Measurements from ENCODE around the gene FAM53C.
"Not testable (repeated sequence)": the region's sequence is repeated elsewhere in the genome, so short reads cannot be mapped to it uniquely, and the experiment has no call there.

Gene FAM53C

GRCh38 chr5:138337685-138338410 lies at the start of gene FAM53C:
Gene FAM53C, plus strand, starts transcription at chr5:138338266. Its CDS starts 3,070 bp downstream, at chr5:138341336.
- peak; percentile 87 for DNase-seq (ENCODE audit: low read depth in 2 of 2)

DNA sequence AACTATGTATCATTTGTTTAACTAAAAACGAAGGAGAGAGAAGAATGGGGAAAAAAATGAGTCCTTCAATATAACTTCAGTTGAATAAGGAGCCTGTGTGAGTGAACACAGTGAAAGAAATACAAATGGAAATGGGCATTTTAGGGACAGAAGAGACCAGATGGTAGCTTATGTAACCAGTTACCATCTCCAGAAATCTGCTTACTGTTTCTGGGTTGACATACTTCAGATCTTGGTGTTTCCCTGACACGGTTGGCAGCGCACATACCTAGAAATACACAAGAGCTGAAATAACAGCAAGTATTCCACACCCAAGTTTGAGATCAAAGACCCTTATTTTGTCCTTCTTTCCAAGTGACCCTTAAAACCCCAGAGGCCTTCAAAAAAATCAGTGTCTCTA lies 48.8 kb upstream of the FAM53C start:
- no peak for DNase-seq (ENCODE audit: low read depth in 2 of 2)

DNA sequence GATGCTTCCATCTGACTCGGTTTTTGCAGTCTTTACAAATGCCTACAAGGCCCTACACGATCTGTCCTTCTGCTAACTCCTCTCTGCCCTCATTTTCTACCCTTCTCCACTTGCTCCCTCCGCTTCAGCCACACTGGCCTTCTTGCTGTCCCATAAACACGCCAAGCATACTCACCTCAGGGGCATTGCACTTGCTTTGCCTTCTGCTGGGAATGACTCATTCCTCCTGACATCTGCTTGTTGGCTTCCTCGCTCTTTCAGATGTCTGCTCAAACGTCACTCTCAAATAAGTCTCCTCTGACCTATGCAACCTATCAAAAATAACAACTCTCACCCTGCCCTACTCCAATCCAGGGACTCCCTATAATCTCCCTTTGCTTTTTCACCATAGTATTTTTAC lies 34.7 kb upstream of the FAM53C start:
- DNase-seq (ENCODE audit: low read depth in 2 of 2) = no peak

DNA sequence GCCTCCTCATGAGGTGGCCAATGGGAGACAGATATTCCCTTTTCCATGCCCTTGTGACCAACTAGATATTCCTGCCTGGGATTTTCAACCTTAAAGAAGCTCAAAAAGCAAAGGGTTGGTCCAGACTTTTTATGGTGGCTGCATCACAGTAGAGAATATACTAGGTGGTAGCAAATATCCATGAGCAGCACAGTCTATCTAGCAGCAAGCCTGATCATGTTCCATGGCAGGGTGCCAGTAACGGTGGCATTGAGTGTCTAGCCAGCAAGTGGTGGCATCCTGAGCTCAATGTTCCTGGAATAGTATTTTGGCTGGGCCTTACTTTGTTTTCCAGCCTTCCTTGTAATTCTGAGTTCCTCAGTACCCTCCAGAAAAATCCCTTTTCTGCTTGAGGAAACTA lies 32.3 kb upstream of the FAM53C start:
- DNase-seq (ENCODE audit: low read depth in 2 of 2) = no peak

- no peak for DNase-seq (ENCODE audit: low read depth in 2 of 2)
Measured at GRCh38 chr5:138315751-138316278, 22.3 kb upstream of the FAM53C start.

GRCh38 chr5:138316355-138316754 lies 21.7 kb upstream of the FAM53C start:
- no peak for DNase-seq (ENCODE audit: low read depth in 2 of 2)

DNA sequence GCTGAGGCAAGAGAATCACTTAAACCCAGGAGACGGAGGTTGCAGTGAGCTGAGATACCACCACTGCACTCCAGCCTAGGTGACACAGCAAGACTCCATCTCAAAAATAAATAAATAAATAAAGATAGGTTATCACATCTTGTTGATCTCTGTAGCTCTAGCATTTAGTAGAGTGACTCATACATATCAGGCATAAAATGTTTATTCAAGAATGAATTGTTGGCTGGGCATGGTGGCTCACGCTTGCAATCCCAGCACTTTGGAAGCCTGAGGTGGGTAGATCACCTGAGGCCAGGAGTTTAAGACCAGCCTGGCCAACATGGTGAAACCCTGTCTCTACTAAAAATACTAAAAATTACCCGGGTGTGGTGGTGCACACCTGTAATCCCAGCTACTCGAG lies 19.9 kb upstream of the FAM53C start:
- not testable (repeated sequence) for DNase-seq (ENCODE audit: low read depth in 2 of 2)

DNA sequence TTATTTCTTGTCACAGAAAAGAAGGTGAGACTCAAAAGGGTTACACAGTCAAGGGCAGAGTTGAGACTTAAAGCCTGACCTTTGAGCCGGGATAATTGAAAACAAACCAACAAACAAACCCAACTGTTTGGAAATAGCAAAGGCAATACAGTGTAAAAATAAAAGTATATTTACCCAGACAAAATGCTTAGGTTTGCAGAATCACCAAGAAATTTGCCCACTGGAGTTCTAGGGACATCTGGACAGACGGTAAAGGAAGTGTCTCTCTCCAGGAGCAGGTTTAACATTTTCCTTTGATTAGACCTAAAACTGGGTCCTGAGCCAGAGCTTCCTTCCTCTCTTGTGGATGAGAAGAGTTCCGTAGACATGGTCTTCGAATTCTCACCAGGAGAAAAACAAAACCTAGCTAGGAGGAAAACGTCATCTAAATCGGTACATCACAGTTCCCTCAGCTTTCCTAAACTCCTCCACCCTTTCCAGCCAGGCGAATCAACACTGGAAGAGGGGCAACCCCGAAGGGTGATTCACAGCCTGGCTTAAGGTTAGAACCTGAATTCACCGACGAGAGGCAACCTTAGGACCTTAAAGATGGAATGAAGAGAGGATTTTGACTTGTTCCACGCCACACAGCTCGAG lies 7.1 kb upstream of the FAM53C start:
- DNase-seq (ENCODE audit: low read depth in 2 of 2) = no peak

- DNase-seq (ENCODE audit: low read depth in 2 of 2) = peak; percentile 94 to 96
Measured at GRCh38 chr5:138331449-138332368, 6.4 kb upstream of the FAM53C start, which contains the start of gene CDC25C. Gene CDC25C, minus strand, starts transcription at chr5:138331804. Its CDS starts 624 bp downstream, at chr5:138331180.

DNA sequence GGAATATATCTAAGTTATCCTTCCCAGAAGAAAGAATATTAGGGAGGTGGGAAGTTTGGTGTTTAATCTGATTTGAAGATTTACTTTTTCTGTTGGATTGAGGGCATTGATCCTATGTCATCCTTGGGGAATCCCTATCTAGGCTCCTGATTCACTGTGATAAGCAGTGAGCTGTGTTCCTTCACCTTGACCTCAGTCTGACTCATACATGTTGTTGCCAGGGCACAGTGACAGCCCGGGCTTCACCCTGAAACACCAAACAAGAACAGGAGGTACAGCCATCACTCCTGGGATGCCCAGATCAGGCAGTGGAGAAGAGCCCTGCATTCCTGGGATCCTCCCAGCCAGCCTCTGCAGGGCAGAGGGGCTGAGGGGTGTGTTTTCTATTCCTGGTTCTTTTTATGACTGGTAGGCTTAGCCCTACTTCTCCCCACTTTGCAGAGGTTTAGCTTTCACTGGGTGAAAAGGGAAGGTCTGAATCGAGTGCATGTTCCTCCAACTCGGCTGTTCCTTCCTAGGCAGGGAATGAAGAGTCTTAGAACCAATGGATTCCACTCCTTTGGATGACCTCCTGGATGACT lies 3.1 kb upstream of the FAM53C start:
- DNase-seq (ENCODE audit: low read depth in 2 of 2) = no peak

DNA sequence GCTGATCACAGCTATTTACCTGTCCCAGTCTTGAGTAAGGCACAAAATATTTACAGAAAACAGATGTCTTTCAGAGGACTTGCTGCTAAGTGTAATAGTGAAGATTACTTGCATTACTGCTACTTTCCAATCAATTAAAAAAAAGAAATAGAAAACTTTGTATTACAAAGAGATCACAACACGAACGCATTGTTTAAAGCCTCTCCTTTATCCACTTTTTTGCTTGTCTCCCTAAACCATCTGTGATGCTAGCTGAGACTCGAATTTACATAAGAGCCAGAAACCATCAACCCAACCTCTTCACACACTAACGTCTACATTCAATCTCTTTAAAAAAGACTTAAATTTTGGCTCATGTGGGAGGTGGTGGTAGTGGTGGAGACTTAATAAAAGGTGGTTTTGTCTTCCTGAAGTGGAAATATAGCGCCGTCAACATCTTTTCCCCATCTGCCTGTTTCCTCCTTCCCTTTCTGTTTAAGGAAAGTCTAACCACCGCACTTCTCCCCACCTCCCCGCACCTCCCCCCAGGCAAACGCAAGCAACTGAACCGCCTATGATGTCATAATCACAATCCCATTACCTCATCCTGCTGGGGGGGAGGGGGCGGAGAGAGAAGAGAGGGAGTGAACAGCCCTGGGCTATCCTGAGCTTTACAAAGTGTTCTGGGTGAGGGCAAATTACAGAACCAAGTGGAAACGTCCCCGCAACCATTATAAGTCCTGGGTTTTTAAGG lies 948 bp upstream of the FAM53C start:
- no peak for DNase-seq (ENCODE audit: low read depth in 2 of 2)

- DNase-seq (ENCODE audit: low read depth in 2 of 2) = no peak
Measured at GRCh38 chr5:138338411-138339090, 485 bp downstream of the FAM53C start.

- no peak for DNase-seq (ENCODE audit: low read depth in 2 of 2)
Measured at GRCh38 chr5:138339091-138339456, 1.0 kb downstream of the FAM53C start.

DNA sequence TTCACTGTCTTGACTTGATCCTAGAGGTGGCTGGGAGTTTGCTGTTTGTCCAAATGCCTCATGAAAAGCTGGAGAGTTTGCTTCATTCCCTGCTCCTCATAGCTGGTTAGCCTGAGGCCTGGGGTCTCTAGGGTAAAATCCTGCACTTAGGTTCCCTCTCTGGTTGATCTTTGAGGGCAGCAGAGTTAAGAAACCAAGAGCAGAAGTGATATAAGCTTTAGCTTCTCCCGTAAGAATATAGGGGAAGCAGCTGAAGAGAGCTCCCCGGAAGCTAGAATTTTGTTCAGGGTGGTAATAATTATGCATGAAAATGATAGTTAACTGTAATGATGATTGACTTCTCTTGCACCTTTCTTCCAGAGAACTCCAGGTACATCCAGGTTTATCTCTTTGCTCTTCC lies 1.4 kb downstream of the FAM53C start:
- DNase-seq (ENCODE audit: low read depth in 2 of 2) = no peak

DNA sequence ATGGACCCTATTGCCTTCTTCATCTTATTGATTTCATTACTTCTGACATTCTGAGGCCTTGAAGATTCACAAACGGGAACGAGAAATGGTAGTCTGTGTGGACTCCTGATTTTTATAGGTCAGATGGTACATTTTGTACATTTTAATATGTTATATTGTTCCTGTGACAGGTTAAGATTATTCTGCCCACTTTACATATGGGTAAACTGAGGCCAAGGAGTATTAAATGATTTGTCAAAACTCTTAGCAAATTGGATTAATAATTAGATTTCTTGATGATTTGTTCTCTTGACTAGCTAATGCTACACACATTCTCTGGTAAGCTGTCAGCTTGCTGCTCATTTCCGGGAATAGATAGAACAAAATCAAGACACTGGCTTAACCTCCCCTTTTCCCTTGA lies 1.9 kb downstream of the FAM53C start:
- DNase-seq (ENCODE audit: low read depth in 2 of 2) = no peak

DNA sequence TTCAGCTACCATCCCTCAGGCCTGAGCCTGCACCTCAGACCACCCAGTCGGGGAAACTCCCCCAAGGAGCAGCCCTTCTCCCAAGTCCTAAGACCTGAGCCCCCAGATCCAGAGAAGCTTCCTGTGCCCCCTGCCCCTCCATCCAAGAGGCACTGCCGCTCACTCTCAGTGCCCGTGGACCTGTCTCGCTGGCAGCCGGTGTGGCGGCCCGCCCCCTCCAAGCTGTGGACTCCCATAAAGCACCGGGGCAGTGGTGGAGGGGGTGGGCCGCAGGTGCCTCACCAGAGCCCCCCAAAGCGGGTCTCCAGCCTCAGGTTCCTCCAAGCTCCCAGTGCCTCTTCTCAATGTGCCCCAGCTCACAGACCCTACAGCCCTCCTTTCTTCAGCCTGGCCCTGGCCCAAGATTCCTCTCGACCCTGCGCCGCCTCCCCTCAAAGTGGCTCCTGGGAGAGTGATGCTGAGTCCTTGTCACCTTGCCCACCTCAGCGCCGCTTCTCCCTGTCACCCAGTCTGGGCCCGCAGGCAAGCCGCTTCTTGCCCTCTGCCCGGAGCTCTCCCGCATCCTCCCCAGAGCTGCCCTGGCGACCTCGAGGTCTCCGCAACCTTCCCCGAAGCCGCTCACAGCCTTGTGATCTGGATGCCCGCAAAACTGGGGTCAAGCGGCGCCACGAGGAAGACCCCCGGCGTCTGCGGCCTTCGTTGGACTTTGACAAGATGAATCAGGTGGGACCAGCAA lies 7.0 kb downstream of the FAM53C start:
- no peak for DNase-seq (ENCODE audit: low read depth in 2 of 2)

DNA sequence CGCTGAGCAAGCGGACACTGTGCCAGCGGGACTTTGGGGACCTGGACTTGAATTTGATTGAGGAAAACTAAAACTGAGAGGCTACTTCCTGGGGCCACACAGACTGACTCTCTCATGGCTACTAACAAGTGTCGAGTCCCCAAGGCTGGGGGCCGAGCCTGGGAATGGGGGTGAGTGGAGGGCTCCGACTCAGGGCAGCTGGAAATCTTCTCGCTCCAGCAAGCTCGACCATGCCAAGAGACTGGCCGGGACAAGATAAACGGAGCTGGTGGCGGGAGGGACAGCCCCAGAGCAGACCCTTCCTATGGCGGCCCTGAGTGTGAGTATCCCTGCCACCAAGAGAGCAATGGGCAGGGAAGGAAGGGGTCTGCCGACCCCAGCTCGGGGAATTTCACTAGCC lies 8.8 kb downstream of the FAM53C start:
- no peak for DNase-seq (ENCODE audit: low read depth in 2 of 2)

DNA sequence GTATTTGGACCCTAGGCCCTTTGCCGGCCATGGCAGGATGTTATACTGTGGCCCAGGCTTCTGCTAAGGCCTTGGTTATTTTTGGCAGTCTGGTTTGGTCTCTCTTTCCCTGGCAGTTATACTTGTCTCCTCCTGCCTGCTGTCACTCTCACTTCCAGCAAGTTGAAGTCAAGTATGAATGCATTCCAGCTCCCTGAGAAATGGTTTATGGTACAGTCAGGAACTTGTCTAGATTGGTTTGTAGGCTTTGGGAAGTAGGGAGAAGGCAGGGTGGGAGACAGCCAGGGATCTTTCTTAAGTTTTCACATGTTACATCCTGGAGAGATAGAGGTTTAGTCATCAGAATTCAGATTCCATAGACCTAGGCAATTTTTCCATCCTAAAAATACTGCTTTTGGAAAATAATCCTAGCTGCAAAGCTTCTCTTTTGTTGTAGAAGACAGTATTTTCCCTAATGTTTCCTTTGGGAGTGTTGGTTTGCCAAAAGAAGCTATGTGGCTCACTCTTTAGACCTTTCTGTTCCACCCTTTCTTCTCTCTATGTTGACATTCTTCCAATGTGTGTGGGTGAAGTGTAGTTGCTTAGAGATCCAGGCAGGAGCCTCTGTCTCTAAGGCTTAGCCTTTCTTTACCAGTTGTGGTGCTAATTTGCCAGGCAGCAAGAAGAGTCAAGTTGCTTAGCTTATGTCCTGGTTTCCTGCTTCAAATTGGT lies 11.9 kb downstream of the FAM53C start:
- DNase-seq (ENCODE audit: low read depth in 2 of 2) = no peak

- no peak for DNase-seq (ENCODE audit: low read depth in 2 of 2)
Measured at GRCh38 chr5:138350563-138350890, 12.5 kb downstream of the FAM53C start.
